Lower leg skin (tissue), 4 donors: Measurements from ENCODE around the gene DDX10. TPM values are rescaled to one million over a fixed set of nuclear protein-coding genes. Genes with fewer than 3 reads are reported as not detected.

ENCODE experiments used
- DNase-seq, 2 donors: peaks; one replicate each; pipeline ENCODE4 v3.0.0-alpha.2; 2019; ENCODE audit warnings: low spot score in 2 of 2
- H3K4me3 ChIP-seq: fragments of 200-600 bp; sonication (generic); 2 replicates; pipeline ENCODE4 v1.5.1; 2017; ENCODE audit warnings: mild to moderate bottlenecking, low read depth; ENCODE audit not compliant: poor library complexity, severe bottlenecking
- CTCF ChIP-seq, 3 donors: fragments of 450-650 bp; IDR thresholded peaks; one replicate each; pipeline ENCODE4 v1.5.1; 2016; ENCODE audit warnings: antibody characterized with exemption in 3 of 3, mild to moderate bottlenecking in 3 of 3, moderate library complexity in 2 of 3
- POLR2A ChIP-seq, 2 donors: fragments of 450-650 bp; IDR thresholded peaks; one replicate each; pipeline ENCODE4 v1.6.1; 2016 to 2017; ENCODE audit warnings: antibody characterized with exemption in 2 of 2, mild to moderate bottlenecking in 1 of 2, moderate library complexity in 1 of 2
- WGBS, 2 donors: methylation state at CpG; one replicate each; pipeline ENCODE4 v1.1.5; 2018; 5-methylcytosine and 5-hydroxymethylcytosine counted together
- intact Hi-C: fragments of 100-400 bp; cut with DNase I; formaldehyde crosslinking; loops from one replicate; pipeline ENCODE4 v1.15.0; 2023; ENCODE audit warnings: low total_unique reads
- total RNA-seq, 4 donors: library from RNA; depleted of rRNA; stranded (reverse); fragments of >200 nt; gene quantifications; one replicate each; pipeline ENCODE4 v1.1.0, GENCODE V29; 2016

DDX10 gene
- total RNA-seq, 4 donors from 2014 or later = 18.4 to 33.5 (median 22.2) TPM

- no peak overlapping the region for H3K4me3 ChIP-seq
- DNase-seq = no peak
- TF ChIP-seq POLR2A (IDR thresholded peaks at IDR 0.05) = no peak
- WGBS, 2 donors = 46 to 49% methylated on average over 3 of the region's 3 CpGs
- intact Hi-C loops = no loop called here
Observed at GRCh38 chr11:108966978-108967377, 302.1 kb downstream of the DDX10 start.

- intact Hi-C loops = no loop called here
- H3K4me3 ChIP-seq = no peak overlapping the region
- DNase-seq = no peak
- no peak for TF ChIP-seq POLR2A (IDR thresholded peaks at IDR 0.05)
- TF ChIP-seq CTCF (IDR thresholded peaks at IDR 0.05) = no peak
- WGBS, 2 donors = 31 to 35% methylated on average over 7 of the region's 7 CpGs
Observed at GRCh38 chr11:108967571-108967970, 302.7 kb downstream of the DDX10 start.

DNA sequence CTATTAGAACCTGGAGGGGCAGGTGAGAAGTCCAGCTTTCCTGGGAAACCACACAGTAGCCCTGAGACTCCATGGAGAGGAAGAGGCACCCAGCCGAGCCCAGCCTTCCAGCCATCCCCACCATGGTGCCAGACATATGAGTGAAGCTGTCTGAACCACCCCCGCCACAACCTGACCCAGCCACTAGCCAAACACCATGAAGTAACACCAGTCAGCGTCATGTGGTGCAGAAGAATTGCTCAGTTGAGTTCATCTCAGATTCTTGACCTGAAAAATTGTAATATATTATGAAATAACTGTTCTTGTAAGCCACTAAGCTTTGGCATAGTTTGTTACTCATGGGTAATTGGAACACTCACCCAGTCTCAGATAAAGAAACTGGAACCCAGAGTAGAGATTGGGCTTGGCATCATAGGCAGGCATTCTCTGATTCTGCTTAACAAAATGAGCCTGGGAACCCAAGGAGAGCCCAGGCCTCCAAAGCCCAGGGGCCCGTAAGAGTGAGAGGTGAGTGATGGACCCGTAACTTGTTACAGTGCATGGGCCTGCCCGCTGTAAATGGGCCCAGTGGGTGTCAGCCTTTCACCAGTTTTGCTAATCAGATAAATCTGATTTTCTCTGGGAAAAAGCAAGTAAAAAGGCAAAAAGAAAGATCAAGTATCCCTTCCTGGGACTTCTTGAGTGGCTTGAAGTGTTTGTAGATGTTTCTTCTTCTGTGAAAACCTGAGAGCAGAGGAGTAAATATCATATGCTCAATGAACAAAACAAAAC lies 305.5 kb downstream of the DDX10 start:
- no peak overlapping the region for H3K4me3 ChIP-seq
- WGBS, 2 donors = 87 to 88% methylated on average over 6 of the region's 6 CpGs
- no peak for DNase-seq
- intact Hi-C loops = no loop called here
- TF ChIP-seq POLR2A (IDR thresholded peaks at IDR 0.05) (no peak), CTCF (IDR thresholded peaks at IDR 0.05) (no peak)

DNA sequence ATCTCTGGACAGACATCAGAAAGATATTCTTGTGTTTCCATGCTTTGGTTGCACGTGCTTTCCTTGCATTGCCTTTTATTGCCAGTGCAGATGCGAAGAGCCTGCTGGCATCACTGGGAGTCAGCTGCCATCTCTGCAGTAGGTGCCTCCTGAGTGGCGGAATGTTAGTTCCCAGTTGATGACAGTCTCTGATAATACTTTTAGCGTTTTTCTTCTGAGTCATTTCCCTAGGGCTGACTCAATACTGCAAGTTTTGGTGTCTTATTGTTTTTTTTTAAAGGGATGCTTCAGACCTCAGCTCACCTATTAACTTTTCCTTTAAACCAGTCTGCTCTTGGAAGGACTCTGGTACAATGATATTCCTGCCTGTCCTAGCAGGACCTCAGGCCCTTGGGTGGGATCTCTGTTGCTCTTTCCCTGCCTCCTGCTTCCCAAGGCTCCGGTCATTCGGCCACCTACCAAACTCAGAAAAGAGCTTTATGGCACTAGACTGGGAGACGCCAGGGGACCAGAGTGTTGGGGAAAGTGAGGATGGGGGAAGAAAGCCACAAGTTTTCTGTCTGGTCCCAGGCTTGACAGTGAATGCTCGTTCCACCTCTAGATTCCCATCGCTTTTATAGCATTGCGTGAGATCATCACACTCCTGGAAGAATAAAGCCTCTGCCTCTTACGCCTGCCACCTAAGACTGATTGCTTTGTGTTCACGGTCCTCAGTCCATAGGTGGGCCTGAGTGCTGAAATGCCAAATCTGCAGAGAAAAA lies 308.7 kb downstream of the DDX10 start:
- intact Hi-C loops = no loop called here
- no peak overlapping the region for H3K4me3 ChIP-seq
- no peak for TF ChIP-seq POLR2A (IDR thresholded peaks at IDR 0.05)
- no peak for TF ChIP-seq CTCF (IDR thresholded peaks at IDR 0.05)
- no peak for DNase-seq
- WGBS, 2 donors = 75 to 80% methylated on average over 12 of the region's 12 CpGs

- TF ChIP-seq POLR2A (IDR thresholded peaks at IDR 0.05) = no peak
- TF ChIP-seq CTCF (IDR thresholded peaks at IDR 0.05) = no peak
- intact Hi-C loops = no loop called here
- no peak for DNase-seq
- 80 to 84% methylated on average over 2 of the region's 2 CpGs for WGBS, 2 donors
- H3K4me3 ChIP-seq = no peak overlapping the region
Observed at GRCh38 chr11:108975026-108975425, 310.2 kb downstream of the DDX10 start.

GRCh38 chr11:108975641-108976071 lies 310.8 kb downstream of the DDX10 start:
- no peak for DNase-seq
- H3K4me3 ChIP-seq = no peak overlapping the region
- intact Hi-C loops = no loop called here
- TF ChIP-seq CTCF (IDR thresholded peaks at IDR 0.05) (no peak), POLR2A (IDR thresholded peaks at IDR 0.05) (no peak)
- WGBS, 2 donors = 78 to 83% methylated on average over 6 of the region's 6 CpGs
